GM18861 (cell line): ENCODE data around the gene MAPT.
"Not testable (repeated sequence)": the region's sequence is repeated elsewhere in the genome, so short reads cannot be mapped to it uniquely, and the experiment has no call there.

Experiments used
- ATAC-seq: cut with Tn5 transposase; IDR thresholded peaks from one replicate; pipeline ENCODE4 v1.9.1; 2021; ENCODE audit not compliant: unreplicated experiment

Gene MAPT

DNA sequence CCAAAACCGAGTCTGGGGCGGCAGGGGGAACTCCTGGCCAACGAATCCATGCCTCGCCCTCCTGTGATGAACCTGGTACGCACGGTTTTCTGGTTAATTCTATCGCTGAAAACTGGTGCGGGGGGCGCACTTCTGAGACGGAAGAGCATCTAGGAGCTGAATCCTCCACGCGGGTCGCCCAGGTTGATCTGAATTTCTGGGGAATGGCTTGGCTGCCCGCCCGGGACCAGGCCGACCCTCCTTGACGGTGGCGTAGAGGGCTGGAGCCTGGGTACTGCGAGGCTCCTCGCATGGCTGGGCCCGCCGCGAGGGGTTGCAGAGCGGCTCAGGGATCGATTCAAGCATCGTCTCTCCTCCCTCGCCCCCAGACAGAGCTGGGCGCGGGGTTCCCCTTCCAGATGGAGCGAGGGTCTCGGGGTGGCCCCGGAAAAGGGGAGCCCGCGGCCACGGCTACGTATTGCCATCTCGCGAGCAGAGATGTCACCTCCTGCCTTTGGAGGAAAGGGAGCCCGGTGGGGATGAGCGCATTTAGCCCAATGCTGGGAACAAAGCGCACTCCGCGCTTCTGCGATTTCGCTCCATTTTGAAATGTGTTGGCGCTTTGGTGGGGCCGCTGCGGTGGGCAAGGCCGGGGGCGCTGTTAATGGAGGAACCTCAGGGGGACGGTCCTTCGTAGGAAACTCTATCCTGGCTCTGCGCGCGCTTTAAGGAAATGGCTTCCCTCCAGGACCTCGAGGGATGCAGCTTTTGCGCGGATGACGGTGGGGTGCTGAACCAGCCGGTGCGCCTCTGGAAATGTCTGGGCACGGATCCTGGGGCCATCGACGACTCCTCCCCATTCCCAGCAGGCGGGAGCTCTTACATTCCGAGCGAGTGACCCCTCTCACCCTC, 2.7 kb downstream of the MAPT start:
- ATAC-seq: no peak

DNA sequence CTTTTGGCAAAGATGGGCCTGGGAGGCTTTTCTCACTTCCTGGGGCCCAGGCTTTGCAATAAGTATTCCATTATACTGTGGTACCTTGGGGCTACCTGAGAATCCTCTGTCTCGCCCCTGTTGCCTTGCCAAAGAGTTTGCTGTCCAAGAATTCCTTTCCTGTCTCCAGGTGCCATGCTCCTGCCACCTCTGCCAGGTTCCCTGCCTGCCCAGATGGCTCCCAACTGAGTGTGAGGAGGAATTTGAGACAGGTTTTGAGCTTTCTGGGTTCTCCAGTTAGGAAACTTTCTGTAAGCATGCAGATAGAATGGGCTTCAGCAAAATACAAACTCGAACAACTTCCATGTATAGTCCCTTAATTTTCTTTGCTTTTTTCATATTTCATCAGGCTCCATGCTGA, 5.8 kb downstream of the MAPT start:
- ATAC-seq: no peak

DNA sequence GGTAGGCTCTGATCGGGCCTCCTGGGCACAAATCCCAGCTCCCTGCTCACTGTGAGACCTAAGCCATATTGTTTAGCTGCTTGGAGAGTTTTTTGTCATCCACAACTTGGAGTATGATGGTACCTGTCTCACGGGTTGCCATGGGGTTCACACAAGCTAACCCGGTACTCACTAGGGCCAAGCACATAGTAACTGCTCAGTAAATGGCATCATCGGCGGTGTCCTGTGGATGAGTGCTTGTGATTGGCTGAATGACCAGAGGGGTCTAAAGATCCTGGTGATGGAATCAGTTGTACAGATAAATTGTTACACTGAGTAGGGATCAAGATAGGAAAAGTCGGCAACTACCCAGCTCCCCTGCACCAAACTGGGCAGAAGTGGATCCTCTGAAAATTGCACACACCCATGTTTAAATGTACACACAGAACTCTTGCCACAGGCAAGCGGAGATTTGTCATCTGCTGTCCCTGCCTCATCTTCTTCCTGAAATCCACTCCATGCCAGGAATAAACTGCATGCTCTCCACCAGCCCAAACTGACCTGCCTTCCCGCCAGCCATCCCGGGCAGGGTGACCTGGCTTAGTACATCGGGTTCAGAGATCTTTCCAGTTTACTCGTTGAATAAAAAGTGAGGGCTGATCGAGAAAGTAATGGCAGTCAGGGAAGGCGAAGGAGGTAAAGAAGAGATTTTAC, 6.5 kb downstream of the MAPT start:
- ATAC-seq: no peak

DNA sequence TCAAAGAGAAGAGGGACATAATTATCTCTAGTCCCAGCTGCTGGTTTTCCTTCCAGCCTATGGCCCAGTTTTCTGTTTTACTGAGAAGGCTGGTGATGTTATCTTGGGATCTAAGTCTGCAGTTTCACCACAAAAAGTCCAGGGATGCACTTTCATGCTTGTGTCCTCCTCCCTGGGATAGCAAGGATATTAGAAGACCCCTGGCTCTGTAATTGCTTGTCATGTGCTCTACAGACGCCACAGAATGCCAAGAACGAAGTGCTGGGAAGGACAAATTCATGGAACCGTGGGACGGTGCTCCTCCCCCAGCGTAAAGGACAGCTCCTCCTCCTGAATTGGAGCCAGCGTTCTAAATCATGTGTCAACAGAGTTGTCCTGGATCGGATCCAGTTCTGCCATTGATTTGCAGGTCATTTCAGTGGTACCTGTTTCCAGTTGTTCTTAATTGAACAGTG, 8.6 kb downstream of the MAPT start:
- ATAC-seq: no peak

DNA sequence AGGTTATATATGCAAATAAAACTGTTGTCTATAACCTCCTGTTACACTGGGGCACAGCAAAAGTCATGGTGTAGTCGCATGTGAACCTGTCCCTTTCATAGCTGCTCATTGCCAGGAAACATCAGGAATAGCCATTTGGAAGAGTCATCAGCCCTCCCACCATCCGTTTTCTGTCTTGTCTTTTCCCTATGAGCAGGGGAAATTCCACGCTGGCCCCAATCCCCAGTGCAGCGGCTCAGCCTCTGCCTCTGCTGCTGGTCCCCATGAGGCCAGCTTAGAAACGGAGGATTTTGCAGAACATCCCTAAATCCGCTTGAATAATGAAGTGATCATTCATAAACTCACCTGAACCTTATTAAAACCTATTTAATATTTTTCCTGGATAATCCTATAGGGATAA, 10.5 kb downstream of the MAPT start:
- ATAC-seq: no peak

DNA sequence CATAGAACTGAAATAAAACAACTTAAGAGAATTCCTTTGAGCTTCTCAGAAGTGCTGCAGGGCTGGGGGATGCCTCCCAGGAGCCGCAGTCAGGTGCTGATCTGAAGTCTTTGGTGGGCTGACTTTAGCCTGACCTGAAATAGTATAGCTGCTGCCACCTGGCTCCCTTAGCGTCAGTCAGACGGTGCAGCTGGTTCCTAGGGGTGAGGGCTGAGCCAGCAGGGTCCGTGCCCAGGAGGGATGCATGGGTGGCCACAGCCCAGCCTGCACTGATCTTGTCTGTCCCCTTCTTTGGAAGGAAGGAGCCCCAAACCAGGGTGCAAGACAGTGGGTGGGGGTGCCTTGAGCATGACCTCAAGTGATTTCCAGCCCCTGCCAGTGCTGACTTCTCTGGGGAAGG, 11.5 kb downstream of the MAPT start:
- no peak for ATAC-seq

DNA sequence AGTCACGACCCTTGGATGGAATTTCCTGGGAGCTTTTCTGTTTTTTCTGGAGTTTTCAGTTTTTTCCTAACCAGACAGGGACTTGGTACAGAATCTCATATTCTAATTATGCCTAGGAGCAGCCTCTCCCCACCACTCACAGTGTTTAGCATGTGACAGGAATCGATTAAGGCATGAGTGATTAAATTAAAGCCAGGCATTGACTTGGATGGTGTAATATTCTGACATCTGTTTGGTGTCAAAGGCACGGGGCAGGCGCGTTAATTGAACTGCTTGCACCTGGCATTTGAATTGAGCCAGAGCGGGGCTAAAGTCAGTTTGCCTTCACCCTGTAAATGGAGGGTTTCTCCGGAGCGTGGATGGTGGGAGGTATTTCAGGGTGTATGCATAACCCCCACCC, 11.9 kb downstream of the MAPT start:
- ATAC-seq: no peak

DNA sequence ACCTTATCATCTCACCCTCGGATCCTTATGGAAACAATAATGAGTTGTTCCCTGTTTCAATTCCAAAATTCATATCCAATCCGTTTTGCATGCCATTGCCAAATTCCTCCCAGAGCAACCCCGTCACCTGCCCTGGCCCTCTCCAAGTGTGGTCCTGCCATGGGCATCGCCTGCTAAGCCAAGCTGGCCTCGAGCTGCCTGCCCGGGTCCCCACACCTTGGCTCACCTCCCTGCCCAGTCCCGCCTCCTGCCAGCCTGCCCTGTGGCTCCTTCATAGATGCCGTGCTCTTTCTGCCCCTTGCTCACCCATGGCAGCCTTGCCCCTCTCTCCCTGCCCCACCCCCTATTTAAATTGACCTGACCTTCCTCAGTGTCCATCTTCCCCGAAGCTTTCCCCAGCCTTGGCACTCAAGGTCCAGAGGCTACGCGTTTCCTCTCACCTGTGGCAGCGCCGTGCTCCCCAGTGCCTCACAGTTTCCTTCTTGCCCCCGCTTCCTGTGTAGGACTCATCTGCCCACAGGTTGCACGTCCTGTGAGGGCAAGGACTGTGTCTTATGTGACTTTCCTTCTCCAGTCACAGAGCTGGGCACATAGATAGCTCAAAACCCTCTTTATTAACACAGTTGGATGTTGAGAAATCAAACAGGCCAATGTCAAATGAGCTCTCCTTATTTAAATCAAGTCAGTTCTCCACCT, 12.7 kb downstream of the MAPT start:
- no peak for ATAC-seq

DNA sequence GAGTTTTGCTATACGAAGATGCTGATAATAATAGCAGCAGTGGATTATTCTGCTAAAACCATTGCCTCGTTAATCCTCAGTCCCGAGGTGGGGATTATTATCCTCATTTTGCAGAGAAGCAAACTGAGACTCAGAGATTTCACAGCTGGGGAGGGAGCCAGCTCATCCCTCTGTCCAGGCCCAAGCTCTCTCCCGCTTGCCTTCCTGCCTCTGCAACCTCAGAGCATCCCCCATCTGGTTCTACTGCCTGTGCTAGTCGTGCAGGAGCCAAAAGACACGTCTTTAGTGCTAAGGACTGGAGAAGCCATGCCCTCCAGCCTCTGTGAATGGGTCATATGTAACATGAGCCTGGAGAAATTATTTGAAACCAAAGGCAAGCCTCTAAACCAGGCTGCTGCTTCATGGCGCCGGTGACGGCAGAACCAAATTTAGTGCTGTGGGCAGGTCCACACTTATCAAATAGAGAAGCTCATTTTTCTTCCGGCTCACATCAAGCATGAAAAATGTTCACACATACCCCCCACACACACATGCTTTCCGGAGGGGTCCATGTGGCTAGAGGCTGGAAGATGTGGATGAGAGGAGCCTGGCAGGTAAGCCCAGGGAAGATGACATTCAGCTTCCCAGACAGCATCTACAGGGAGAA, 13.5 kb downstream of the MAPT start:
- ATAC-seq: no peak

DNA sequence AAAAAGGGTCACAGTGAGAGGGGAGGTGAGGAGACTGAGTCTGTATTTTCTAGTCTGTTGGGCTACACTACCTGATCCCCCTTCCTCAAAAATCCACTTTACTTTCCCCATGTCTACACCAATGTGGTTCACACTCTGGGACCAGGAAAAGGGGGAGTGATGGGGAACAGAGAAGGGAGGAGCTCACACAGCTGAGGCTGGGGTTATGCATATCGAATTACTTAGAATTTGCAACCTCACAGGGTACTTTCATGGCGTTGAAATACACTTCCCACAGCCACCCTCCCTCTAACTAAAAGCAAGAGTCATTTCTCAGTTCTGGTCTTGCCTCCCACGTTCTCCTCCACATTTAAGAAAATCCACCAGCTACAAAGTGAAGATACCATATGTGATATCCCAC, 14.1 kb downstream of the MAPT start:
- ATAC-seq: no peak

DNA sequence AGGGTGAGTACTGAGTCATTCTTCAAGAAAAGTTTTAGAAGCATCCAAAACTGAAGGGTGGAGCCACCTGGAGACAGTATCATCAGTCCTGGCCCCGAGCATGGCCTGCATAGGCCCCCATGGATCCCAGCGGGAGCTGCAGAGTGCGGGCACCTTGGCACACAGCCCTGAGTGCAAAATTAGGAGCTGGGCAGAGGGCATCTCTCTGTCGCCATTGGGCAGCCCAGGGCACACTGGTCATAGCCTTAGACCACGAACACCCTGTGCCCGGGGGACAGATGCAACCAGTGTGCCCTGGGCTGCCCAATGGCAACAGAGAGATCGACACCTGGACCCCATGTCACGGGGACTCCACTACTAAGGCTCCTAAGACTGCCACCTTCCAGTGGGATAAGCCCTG, 14.6 kb downstream of the MAPT start:
- no peak for ATAC-seq

DNA sequence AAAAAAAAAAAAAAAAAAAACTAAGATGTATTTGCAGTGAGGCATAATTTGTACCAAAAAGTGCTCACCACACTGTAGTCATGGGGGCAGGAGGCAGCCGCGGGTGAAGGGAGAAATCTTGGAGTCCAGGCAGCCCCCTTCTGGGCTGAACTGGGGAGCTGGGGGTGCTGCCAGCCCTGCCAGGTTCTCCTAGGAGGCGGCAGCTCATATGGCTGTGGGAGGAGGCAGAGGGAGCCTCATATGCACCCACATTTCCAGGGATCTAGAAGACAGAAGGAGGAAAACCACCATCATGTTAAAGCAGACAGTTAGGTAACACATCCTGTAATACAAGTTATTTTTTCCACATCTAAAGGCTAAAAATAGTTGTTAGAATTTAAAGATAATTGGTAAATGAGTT, 16.3 kb downstream of the MAPT start:
- no peak for ATAC-seq

DNA sequence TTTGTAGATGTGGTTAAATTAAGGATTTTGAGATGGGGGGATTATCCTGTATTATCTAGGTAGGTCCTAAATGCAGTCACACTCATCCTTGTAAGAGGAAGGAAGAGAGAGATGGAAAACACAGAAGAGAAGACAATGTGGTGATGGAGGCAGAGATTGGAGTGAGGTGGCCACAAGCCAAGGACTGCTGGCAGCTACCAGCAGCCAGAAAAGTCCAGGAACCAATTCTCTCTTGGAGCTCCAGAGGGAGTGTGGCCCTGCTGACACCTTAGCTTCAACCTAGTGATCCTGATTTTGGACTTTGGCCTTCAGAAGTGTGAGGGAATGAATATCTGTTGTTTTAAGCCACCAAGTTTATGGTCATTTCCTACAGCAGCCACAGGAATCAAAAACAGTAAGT, 18.0 kb downstream of the MAPT start:
- no peak for ATAC-seq

DNA sequence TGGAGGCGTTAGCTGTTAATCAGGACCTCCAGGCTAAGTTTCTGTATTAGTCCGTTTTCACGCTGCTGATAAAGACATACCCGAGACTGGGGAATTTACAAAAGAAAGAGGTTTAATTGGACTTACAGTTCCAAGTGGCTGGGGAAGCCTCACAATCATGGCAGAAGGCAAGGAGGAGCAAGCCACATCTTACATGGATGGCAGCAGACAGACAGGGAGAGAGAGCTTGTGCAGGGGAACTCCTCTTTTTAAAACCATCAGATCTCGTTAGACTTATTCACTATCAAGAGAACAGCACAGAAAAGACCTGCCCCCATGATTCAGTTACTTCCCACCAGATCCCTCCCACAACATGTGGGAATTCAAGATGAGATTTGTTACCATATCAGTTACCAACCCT, 18.7 kb downstream of the MAPT start:
- ATAC-seq: not testable (repeated sequence)

DNA sequence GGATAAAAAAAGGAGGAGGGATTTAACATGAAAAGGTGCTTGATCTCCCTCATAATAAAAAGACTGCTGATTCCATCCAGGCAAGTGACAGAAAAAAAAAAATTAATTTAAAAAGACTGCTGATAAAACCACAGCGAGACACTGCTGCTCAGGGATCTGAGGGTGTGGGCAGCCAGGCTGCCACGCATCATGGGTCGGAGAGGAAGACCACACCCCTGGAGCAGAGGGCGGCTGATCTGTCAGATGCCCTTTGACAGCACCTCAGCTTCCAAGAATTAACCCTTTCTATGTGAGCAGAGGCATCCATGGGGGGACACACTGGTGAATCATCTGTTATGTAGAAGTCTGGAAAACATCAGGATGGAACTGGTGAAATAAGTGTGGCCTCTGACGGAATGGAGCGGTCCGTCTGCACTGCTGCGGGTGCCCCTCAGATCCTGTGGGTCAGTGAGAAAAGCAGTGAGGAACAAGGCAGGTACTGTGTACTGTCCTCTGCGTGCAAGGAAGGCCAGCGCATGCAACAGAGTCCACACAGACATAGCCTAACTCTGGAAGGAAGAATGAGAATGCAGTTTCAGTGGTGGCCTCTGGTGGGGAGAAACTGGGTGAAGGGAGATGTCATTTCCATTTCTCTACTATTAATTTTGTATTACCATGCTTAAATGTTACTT, 19.8 kb downstream of the MAPT start:
- no peak for ATAC-seq

DNA sequence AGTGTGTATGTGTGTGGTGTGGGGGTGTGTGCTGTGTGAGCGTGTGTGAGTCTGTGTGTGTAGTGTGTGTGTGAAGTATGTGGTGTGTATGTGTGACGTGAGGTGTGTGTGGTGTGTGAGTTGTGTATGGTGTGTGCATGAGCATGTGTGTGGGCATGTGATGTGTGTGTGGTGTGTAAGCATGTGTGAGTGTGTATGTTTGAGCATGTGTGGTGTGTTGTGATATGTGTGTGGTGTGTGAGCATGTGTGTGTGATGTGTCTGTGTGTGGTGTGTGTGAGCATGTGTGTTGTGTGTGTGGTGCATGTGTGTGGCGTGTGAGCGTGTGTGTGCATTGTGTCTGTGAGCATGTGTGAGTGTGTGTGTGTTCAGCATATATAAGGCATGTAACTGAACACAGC, 20.9 kb downstream of the MAPT start:
- no peak for ATAC-seq

DNA sequence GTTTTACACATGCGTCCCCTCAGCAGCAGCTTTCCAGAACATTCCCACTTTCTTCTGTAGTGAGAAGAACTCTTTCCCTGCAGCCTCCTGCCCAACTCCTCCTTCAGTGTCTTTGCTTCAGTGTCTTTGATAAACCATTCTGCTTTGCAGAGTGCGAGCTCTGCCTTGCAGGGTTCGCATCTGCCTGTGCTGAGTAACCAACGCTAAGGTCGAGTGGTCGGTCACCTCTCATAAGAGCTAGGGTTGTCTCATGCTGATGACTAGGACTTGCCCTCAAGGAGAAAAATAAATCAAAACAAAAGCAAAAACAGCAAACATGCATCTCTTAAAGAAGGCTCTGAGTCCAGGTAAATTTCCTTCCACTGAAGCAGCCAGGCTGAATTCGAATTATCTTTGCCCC, 22.7 kb downstream of the MAPT start:
- ATAC-seq: no peak

DNA sequence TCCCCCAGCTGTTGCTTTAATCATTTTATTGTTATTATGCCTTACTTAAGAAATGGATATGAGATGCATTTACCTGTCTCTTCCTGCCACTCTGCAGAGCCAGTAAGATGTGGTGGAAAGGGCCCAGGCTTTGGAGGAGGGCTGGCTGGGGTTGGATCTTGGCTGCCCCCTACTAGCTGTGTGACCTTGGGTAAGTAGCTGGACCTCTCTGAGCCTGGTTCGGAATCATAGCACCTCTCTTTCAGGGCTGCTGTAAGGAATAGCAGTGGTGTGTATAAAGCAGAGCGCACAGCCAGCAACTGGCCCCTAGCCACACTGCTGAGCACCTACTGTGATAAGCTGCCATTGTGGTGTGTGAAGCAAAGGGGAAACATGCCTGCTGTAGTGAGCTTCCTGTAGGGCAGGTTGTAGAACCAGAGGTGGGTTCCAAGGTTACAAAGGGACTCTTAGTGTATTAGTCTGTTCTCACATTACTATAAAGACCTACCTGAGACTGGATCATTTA, 23.9 kb downstream of the MAPT start:
- ATAC-seq: no peak

DNA sequence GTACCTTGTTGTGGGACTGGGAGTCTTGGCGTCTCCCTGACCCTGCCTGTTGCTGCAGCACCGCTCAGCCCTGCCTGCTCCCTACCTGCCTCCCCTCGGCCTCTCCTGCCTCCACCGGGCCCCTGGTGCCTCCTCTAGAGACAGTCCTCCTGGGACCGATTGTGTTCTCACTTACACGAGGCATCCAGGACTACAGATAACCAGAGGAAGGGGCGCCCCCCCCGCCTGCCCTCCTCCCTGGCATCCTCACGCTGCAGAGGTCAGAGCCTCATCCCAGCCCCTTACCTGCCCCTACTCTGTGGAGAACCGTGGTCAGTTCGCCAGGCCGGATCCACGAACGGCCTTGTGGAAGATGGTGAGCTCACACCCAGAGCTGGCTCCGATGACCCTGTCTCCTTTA, 24.8 kb downstream of the MAPT start:
- no peak for ATAC-seq

DNA sequence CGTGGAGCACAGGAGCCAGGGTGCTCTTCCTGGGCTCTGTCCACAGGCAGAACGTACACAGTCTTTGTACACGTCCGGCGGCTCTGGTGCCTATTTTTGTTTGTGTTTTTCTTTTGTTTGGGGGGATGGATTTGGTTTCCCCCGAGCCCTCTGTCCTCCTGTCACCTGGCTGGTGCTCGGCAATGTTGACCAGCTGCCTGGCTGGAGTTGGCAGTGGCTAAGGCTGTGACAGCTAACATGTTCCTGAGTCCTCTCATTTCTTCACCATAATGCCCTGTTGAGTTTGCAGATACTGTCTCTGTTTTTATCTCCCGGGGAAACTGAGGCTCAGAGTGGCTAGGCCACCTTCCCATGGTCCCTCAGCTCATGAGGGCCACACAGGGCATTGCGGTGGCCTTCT, 25.7 kb downstream of the MAPT start:
- ATAC-seq: no peak
